Measurements from ENCODE around the gene CHL1.

Gene CHL1

DNA sequence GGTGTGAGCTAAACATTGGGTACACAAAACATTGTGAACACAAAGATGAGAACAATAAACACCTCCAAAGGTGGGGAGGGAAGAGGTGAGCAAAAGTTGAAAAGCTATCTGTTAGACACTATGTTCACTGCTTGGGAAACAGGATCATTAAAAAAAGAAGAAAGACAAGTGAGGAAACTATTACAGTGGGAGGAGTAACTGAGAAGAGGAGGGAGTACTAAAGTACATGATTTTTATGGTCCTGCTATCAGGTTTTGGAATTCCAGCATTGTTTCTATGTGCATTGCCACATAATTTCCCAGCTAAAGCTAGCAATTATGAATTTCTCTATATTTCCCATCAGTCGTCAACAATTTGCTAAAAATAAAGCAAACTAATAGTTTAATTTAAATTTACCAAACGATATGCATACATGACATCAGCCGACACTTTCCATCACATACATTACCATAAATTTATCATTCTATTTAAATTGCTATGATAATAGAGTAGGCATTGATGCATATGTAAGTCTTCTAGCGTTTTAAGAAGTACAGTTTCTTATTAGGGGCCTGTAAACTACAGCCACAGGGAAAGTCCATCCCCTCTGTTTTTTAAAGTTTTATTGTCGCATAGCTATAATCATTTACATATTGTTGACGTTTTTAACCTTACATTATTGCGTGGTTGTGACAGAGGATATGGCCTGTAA is 221.8 kb downstream of the CHL1 start:
- DNase-seq, result no peak

DNA sequence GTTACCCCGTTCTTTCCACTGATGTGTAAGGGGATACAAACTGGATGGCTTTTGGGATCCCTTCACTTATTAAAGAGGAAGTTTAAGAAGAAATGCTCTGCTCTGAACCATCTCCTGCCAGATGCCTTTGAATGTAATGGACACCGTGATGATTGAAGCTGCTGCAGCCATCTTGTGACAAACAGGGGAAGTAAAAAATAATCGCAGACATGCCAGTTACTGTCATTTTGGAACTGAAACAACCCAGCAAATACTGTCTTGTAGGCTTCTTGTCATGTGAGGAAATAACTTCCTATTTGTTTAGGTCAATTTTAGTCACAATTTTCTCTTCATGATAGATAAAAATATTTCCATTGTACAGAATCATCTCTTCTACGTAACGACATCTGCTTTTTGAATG is 224.0 kb downstream of the CHL1 start:
- no peak for DNase-seq

DNA sequence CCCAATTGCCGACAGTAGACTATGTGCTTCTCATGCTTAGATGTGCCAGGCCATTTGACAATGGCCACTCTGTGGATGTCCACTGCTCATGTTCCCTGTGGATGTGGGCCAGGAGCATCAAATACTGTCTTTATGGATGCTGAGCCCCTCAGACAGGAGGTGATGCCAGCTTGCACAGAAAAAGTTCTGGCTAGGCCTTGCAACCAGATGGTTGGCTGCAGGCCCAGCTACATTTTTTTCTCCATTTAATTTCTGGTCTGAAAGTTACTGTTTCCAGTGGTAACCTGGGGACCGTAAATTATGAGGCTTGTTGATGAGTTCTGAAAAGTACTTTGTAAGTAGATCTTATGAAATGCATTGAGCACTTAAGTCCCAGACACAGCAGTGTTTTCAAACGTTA is 228.5 kb downstream of the CHL1 start:
- DNase-seq, result no peak

DNA sequence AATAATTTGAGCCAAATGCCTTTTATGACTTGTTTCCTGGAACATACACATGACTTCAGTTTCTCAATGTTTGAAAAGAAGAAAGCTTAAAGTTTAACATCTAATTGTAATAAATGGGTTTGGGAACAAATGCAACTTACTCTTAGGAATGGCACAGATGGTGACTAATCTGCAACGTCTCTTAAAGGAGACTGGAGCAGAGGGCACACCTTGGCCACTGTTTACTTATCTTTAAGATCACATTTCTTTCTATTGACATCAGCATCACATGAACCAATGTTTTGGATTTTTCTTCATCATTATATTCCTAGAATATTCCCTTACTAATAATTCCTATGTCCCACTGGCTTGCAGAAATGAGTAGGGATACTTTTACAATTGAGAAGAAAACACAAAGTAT is 229.5 kb downstream of the CHL1 start:
- DNase-seq, result no peak

DNA sequence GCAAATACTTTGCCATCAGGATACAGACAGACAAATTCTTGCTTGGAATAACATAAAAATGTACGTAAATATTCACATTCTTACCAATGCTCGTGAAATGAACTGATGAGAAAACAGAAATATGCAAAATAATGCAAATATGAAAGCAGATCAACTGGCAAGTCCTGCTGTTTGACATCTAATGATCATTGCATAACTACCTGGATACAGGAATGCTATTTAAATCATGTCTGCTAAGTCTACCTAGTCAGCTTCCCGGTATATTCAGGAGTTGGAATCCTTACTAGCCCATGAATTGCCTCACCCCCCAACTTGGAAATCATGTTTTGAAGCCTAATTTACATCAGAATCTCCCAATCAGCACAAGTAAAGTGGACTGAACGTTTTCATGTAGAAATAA is 230.6 kb downstream of the CHL1 start:
- no peak for DNase-seq

DNA sequence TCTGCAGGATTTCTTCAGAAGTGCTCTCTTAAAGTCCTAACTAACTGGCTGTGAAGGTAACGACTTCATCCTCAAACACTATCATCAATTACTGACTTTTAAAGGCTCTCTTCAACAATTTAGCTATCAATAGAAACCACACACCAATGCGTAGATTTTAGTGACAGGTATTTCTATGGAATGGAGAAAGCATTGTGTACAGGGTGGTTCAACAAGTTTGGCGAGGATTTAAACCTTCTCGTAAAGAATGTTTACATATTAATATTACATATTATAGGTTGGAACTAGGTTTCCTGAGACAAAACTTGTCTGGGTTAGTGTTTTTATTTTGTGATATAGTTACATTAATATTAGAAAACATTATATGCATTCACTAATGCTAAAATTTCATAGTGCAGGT is 233.6 kb downstream of the CHL1 start:
- no peak for DNase-seq

DNA sequence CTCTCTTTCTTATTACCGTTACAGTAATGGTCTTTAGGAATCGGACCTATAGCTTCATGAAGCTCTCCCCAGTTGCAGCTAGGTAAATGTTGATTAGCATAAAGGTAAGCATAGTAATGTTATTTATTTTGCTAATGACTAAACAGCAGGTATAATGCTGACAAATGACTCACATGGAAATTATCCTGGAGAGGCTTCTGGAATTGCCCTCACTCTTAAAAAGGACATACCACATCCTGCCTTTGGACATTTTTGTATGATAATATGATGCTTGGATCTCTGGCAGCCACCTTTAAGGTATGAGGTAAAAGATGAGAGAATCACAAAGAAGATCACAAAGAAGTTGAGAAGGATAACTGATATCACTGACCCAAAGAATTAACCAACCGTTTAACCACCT is 238.6 kb downstream of the CHL1 start:
- no peak for DNase-seq

DNA sequence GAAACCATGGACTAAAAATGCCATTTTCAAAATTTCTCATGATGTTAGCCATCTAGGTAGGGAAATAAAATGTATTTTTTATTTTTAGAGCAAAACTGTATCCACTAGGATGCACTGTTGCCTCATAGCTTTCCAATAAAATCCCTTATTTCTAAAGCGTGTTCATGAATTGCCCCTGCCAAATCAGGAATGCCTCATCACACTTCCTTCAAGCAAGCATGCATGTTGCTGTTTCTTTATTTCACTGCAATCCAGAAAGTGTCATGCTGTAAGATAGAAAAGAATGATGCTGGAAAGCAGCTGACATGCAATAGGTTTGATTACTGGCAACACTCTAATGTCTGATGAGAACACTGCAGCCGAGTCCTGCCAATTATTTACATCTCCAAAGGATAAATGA is 239.5 kb downstream of the CHL1 start:
- no peak for DNase-seq

DNA sequence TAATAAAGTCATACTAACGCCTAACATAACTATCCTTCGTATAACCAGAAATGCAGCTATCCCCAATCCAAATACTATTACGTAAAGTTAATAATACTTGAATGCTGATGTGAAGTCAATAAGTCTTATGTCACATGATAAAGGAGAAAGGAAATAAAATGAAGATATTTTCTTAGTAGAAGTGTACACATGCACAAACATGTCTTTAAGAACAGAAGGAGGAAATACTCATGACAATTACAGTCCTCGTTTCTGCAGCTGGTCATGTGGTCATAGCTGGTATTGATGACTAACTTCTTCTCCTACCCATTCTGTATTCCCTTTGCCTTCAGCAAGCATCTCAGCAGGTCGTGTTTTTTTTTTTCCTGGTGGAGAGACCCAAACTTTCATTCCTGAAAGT is 244.3 kb downstream of the CHL1 start:
- DNase-seq, result no peak

DNA sequence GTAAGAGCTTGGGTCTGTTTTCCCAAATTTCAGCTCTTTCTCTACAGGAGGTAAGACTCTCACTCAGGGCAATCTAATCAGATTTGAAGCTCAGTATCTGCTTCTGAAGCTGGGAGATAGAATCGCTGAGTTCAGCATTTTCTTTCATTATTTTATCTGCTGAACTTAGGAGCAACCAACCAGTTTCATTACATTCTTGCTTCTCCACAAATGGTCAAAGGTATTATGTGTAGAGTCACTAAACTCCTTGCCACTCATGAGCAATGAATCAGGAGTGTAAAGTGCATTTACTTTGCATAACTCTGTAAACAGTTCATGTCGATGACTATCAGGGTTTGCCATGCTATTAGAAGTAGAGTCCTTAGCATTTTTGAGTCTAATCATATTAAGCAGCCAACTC is 249.4 kb downstream of the CHL1 start:
- no peak for DNase-seq

DNA sequence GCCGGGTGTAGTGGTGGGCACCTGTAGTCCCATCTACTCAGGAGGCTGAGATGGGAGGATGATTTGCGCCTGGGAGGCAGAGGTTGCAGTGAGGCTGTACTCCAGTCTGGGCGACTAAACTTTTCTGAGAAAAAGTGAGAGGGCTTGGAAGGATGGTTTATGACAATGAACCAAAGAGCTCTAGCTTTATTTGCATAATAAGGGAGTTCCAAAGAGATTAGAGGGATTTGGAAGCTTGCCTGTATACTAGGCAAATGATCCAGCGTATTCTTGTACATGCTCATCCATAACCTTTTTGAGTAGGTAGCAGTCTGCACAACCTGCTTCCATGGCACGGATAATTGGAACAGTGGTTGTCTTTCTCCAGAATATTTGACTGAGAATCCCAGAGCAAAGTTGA is 251.1 kb downstream of the CHL1 start:
- no peak for DNase-seq

DNA sequence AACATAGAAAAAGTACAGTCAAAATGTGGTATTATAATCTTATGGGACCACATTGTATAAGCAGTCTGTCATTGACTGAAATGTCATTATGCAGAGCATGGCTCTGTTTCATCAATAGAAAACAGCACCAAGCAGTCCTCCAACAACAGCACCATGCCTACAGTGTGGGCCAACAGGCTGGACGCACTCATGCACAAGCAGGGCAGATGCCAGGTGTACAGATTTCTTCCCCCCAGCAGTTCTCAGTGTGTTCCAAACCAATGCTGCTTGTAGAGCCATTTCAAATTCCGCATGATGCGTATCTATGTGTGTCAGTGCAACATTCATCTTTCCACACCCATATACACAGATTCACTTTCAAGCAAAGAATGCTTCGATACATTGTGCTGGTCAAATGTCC is 253.1 kb downstream of the CHL1 start:
- no peak for DNase-seq

DNA sequence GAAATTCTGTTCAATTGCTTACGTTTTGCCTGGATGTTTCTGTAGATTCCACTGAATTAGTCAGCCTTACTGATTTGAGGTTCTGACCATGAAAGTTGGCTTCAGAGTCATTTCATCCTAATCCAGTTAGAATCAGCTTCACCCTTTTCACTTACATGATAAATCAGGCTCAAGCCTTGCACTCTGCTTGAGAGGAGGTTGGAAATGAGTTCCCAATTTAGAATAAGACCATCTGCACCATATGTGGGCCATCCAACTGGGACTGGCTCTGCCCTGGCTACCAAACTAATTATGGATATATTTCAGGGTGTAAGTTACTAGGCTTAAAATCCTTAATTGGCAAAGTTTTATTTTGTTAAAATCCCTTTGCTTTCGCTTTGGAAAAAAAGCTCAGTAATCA is 255.7 kb downstream of the CHL1 start:
- DNase-seq, result no peak

DNA sequence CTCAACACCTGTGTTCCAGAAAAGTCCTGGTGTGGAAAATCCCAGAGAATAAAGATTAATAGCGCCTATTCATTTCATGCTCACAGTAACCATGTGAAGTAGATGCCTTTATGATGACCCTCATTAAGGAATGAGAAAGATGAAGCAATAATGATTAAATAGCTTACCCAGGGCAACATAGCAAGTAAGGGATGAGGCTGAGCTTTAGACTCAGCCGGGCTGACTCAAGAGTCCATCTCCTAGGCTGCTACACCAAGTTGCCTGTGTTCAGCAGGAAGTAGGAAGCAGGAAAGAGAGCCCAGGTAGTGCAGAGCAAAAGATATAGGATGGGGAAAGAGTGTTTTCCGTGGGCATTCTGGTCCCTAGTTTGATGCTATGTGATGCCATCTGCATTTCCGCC is 256.5 kb downstream of the CHL1 start:
- no peak for DNase-seq

DNA sequence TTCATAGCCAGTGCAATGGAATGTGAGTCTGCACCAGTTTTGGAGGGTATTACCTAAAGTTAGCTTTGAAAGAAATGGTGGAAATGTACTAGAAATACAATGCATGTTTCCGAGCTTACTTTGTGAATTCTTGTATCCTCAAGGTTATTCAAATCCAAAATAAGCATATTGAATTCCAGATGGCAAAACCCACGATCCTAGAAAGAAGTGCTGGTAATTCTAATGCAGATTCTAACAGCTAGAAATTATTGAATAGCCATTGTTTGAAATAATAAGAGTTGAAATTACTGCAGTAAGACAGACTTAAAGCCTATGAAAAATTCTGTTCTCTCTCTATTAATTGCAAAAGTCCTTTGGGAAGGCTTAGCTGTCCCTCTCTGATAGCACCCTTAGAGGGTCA is 258.4 kb downstream of the CHL1 start:
- DNase-seq, result no peak

DNA sequence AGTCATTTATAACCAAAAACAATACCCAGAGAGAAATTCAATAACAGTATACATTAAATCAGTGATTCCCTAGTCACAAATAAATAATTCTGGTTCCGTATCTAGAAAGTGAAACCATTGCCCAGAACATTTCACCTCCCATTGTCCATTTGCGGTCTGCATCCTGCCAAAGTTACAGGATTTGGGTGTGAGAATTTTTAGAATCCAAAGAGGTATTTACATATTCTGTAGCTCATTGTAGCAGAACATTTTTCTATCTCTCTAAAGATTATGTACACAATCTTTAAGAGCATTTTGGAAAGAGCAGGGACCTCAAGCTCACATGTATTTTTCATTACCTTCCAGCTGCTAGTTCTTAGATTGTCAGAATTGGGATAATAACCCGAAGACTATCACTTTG is 261.6 kb downstream of the CHL1 start:
- no peak for DNase-seq

DNA sequence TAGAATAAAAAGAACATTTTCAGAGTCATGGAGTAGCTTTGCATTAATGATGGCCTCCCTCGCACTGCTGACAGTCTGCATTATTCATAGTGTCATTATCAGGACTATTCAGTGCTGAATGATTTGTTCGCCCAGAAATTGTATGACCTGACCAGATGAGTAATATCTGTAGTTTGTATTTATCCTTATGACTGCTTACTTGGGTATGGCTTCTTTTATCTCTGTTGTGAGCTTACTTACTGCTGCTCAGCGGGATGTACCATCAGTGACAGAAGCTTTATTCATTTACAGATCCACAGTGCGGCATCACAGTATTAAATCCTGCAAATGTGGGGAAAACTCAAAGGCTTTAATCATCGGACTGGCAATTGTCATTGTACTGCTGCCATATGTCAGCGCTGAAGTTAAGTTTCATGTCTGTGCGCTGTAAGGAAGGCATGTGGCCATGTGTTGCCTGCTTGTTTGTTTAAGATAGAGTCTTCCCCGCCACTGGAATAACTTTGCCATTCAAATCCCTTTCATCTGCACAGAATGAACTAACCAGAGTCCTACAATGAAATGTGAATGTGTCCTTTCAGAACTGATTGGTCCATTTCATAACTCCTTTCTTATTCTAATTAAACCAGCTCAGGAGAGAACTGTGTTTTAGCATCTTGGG is 262.2 kb downstream of the CHL1 start:
- DNase-seq, result no peak
